Measurements from ENCODE around the gene CYP2R1.

DNA sequence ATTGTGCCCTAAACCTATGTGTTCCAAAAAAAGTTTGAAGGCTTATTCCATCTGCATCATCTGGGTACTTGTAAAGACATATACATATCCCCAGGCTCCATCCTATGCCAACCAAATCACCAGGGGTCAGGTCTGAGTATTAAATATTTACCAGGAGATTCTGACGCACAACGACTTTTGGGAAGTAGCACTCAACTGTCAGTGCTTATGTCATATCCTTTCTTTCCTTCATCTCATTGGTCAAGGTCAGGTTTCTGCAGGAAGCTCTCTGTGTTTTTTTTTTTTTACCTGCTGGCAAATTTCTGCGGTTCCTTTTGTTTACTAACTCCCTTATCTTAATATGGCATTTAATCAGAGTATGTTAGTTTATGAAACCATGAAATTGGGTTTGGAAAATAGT is 22.5 kb upstream of the CYP2R1 start:
- TF ChIP-seq POLR2A (IDR thresholded peaks at IDR 0.05) = no peak
- TF ChIP-seq, protein P1, sequence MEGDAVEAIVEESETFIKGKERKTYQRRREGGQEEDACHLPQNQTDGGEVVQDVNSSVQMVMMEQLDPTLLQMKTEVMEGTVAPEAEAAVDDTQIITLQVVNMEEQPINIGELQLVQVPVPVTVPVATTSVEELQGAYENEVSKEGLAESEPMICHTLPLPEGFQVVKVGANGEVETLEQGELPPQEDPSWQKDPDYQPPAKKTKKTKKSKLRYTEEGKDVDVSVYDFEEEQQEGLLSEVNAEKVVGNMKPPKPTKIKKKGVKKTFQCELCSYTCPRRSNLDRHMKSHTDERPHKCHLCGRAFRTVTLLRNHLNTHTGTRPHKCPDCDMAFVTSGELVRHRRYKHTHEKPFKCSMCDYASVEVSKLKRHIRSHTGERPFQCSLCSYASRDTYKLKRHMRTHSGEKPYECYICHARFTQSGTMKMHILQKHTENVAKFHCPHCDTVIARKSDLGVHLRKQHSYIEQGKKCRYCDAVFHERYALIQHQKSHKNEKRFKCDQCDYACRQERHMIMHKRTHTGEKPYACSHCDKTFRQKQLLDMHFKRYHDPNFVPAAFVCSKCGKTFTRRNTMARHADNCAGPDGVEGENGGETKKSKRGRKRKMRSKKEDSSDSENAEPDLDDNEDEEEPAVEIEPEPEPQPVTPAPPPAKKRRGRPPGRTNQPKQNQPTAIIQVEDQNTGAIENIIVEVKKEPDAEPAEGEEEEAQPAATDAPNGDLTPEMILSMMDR (IDR thresholded peaks at IDR 0.05) = no peak
- TF ChIP-seq POLR2AphosphoS5 (IDR thresholded peaks at IDR 0.05; ENCODE audit: insufficient read depth in 1 of 2, low read depth in 1 of 2) = no peak
